K562 (cell line): ENCODE data around the gene ILK.

Source experiments
- ARHGAP35 ChIP-seq: fragments of 450-650 bp; IDR thresholded peaks from 2 replicates; pipeline ENCODE4 v1.6.1; 2018; ENCODE audit not compliant: partially characterized antibody
- CTCF ChIP-seq, 3 experiments: IDR thresholded peaks in 2 of 3; conservative IDR thresholded peaks in 1 of 3; 2 replicates each; pipeline ENCODE4 v1.5.1; 2011 to 2012; ENCODE audit warnings: low read length in 3 of 3, mild to moderate bottlenecking in 3 of 3, control low read depth in 2 of 3, improper control_type of control experiment in 1 of 3, inconsistent platforms in 1 of 3, low read depth in 1 of 3, mixed read lengths in 1 of 3, moderate library complexity in 1 of 3; ENCODE audit not compliant: insufficient read depth in 2 of 3
- FOXA1 ChIP-seq: fragments of 450-650 bp; IDR thresholded peaks from 2 replicates; pipeline ENCODE4 v1.6.1; 2016; ENCODE audit warnings: mild to moderate bottlenecking, borderline replicate concordance
- FOXA3 ChIP-seq, 2 experiments: fragments of 450-650 bp in 1 of 2; sonication (generic) in 1 of 2; formaldehyde crosslinking; IDR thresholded peaks in 1 of 2; conservative IDR thresholded peaks in 1 of 2; 2 replicates each; pipeline versions ENCODE4 v1.4.0 to v1.8.0; 2020 to 2022; ENCODE audit warnings: mild to moderate bottlenecking in 2 of 2, missing genetic modification reagents in 1 of 2
- FOXM1 ChIP-seq, 2 experiments: fragments of 450-650 bp in 1 of 2; sonication (generic) in 1 of 2; formaldehyde crosslinking in 1 of 2; IDR thresholded peaks; 2 replicates each; pipeline versions ENCODE4 v1.6.1 to v1.9.0; 2017 to 2022; ENCODE audit warnings: low read depth in 2 of 2, mild to moderate bottlenecking in 2 of 2, missing genetic modification reagents in 1 of 2, moderate library complexity in 1 of 2
- ILK ChIP-seq: fragments of 450-650 bp; IDR thresholded peaks from 2 replicates; pipeline ENCODE4 v1.6.1; 2016; ENCODE audit warnings: missing genetic modification characterization, low read depth, mild to moderate bottlenecking, missing compliant biosample characterization, moderate library complexity, borderline replicate concordance
- NFIC ChIP-seq: fragments of 450-650 bp; IDR thresholded peaks from 2 replicates; pipeline ENCODE4 v1.6.1; 2017; ENCODE audit warnings: mild to moderate bottlenecking, inconsistent platforms
- UBTF ChIP-seq, 2 experiments: IDR thresholded peaks; 2 replicates each; pipeline ENCODE4 v1.6.1; 2012; ENCODE audit warnings: improper control_type of control experiment in 2 of 2, low read depth in 2 of 2, low read length in 2 of 2, borderline replicate concordance in 1 of 2
- ZNF551 ChIP-seq: fragments of 250-450 bp; sonication (Bioruptor Pico); IDR thresholded peaks from 2 replicates; pipeline ENCODE4 v1.5.0; 2021; ENCODE audit warnings: mild to moderate bottlenecking, moderate library complexity

- TF ChIP-seq CTCF (IDR thresholded peaks at IDR 0.05 in 2 of 3, conservative IDR thresholded peaks at IDR 0.05 in 1 of 3; ENCODE audit: insufficient read depth in 2 of 3, low read depth in 1 of 3, low read length in 3 of 3) (no peak), ARHGAP35 (no peak), ZNF551 (CRISPR knock-in tag) (no peak), NFIC (no peak), UBTF (IDR thresholded peaks at IDR 0.05; ENCODE audit: borderline replicate concordance in 1 of 2, low read depth in 2 of 2, low read length in 2 of 2) (no peak), FOXA1 (no peak), FOXA3 (CRISPR knock-in tag; conservative IDR thresholded peaks at IDR 0.05 in 1 of 2, IDR thresholded peaks at IDR 0.05 in 1 of 2) (no peak), ILK (no peak), FOXM1 (IDR thresholded peaks at IDR 0.05; ENCODE audit: low read depth) (no peak), FOXM1 (CRISPR knock-in tag; IDR thresholded peaks at IDR 0.05; ENCODE audit: low read depth) (no peak)
Observed at GRCh38 chr11:6569706-6570105, 33.9 kb upstream of the ILK start.
